ELR (cell line): Measurements from ENCODE around the gene NBPF19.
A peak's percentile ranks its signal among the peaks of the same experiment; 100 is the strongest.
"Not testable (repeated sequence)": the region's sequence is repeated elsewhere in the genome, so short reads cannot be mapped to it uniquely, and the experiment has no call there.

ENCODE experiments used
- DNase-seq: peaks from one replicate; pipeline ENCODE4 v3.0.0-alpha.2; 2015; ENCODE audit warnings: low read depth

Gene NBPF19, protein sequence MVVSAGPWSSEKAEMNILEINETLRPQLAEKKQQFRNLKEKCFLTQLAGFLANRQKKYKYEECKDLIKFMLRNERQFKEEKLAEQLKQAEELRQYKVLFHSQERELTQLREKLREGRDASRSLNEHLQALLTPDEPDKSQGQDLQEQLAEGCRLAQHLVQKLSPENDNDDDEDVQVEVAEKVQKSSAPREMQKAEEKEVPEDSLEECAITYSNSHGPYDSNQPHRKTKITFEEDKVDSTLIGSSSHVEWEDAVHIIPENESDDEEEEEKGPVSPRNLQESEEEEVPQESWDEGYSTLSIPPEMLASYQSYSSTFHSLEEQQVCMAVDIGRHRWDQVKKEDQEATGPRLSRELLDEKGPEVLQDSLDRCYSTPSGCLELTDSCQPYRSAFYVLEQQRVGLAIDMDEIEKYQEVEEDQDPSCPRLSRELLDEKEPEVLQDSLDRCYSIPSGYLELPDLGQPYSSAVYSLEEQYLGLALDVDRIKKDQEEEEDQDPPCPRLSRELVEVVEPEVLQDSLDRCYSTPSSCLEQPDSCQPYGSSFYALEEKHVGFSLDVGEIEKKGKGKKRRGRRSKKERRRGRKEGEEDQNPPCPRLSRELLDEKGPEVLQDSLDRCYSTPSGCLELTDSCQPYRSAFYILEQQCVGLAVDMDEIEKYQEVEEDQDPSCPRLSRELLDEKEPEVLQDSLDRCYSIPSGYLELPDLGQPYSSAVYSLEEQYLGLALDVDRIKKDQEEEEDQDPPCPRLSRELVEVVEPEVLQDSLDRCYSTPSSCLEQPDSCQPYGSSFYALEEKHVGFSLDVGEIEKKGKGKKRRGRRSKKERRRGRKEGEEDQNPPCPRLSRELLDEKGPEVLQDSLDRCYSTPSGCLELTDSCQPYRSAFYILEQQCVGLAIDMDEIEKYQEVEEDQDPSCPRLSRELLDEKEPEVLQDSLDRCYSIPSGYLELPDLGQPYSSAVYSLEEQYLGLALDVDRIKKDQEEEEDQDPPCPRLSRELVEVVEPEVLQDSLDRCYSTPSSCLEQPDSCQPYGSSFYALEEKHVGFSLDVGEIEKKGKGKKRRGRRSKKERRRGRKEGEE (N-terminal part only)

DNA sequence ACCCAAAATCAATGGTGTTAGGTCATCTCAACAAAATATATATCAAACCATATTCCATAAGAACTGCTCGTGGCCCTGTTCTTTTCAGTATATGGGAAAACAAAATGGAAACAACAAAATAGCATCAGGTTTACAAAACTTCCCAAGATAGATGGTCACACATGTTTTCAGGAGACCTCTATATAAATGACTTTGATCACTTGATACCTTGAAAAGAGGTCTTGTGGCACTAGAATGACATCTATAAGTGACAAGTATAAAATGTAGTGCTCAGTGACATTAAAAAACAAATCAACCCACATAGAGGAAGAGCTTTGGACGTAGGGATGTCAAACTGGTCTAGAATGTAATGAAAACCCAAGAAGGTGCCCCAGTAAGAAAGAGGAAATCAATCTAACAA lies at the start of gene NBPF19:
Gene NBPF19, plus strand, starts transcription at position 301 of the 400 bp plus-strand sequence. CDS start 888 bp downstream, outside the sequence.
- not testable (repeated sequence) for DNase-seq

DNA sequence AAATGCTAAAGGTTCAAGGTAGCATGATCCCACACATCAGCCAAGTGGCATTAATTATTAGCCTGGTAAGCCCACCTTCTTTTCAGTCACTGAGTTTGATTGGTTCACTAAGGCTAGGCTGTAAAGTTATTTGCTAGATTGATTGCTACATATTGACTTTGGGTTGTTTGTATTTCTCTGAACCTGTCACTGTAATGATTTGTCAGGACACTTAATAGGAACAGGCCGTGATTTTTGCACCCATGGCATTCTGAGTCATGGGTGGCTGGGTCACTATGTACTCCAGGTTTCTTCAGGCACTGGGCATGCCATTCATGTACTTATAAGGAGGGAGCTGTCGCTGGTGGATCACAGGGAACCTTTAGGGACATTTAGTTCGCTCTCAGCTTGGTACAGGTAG lies 46.5 kb upstream of the NBPF19 start:
- not testable (repeated sequence) for DNase-seq

DNA sequence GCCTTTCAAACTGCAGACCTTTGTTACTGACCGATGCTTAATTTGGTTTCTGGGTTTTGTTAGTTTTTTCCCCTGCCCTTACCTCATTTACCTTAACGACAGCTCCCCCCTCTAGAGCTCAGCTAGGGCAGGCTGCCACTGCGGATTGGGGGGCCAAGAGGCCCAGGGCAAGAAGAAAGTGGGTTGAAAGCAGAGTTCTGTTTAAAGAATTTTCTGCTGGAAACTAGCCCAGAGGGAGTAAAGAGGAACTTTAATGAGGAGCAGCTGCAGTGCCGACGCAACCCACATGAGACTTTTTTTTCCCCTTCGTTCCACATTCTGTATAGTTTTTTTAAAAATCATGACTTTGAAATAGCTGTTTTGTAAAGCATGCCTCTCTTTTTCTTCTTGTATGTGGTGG lies 29.4 kb upstream of the NBPF19 start:
- DNase-seq = not testable (repeated sequence)

DNA sequence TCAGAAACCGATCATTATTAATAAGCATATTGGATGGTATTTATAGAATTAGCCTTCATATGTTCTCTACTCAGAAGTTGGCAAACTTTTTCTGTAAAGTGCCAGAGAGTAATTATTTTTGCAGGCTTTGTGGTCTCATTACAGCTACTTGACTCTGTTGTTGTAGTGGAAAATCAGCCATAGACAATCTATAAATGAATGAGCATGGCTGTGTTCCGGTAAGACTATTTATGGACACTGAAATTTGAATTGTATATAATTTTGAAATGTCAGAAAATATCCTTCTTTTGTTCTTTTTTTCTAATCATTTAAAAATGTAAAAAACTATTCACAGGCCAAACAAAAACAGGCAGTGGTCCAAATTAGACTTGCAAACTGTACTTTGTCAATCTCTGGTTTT lies 22.6 kb upstream of the NBPF19 start:
- not testable (repeated sequence) for DNase-seq

DNA sequence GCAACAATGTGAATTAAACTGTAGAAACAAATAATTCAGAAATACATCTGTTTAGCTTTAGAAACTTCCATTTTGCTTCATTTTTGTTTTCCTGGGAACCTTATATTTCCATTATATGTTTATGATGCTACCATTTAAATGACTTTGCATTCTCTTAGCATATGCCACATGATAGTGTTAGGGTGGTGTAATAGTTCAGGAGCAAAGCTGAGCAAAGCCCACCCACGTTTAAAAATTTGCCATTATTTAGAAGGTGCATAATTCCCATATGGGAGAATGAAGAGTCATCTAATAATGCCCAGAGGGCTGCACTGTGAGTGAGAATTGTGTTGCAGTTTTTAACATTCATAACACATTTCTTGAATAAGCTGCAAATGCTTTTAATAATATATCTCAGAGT lies 22.2 kb upstream of the NBPF19 start:
- not testable (repeated sequence) for DNase-seq

DNA sequence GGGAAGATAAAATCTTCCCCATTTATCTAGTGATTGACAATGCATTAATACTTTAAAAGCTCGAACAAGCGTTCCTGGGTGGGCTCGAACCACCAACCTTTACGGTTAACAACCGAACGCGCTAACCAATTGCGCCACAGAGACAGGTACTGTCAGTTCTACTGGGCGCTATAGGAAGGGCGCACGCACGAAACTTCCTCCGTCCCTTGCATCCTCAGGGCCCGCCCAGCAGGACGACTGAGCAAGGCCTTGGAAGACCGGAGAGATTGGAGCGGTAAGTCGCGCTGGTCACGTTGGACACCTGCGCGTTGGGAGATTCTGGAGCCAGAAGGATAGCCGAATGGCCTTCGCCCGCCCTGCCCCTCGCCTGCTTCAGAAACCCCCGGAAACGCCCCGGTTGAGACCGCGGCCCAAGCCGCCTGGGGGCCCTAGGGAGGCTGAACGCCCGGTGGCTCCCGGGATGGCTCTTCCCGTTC lies 83.5 kb downstream of the NBPF19 start:
- peak; percentile 55 for DNase-seq

DNA sequence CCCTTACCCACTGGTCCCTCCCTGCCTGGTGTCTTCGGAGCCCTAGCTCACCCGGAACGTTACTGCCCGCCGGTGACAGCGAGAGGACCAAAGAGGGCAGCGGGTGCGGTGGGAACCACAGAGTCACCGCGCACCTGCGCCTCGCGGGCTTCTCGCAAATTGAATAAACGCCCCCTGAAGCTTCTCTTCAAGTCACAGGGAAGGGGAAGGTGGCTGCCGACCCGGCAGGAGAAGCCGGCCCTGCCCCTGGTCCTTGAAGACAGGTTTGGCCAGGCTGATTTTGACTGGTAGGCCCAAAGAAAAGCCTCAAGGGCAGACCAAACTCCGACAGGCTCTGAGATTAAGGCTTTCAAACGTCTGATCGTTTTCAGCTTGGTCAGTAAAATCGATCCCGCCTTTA lies 87.0 kb downstream of the NBPF19 start:
- DNase-seq = not testable (repeated sequence)

DNA sequence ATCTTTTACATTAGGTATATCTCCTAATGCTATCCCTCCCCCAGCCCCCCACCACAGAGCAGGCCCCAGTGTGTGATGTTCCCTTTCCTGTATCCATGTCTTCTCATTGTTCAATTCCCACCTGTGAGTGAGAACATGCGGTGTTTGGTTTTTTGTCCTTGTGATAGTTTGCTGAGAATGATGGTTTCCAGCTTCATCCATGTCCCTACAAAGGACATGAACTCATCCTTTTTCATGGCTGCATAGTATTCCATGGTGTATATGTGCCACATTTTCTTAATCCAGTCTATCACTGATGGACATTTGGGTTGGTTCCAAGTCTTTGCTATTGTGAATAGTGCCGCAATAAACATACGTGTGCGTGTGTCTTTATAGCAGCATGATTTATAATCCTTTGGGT lies 90.6 kb downstream of the NBPF19 start:
- DNase-seq = not testable (repeated sequence)

DNA sequence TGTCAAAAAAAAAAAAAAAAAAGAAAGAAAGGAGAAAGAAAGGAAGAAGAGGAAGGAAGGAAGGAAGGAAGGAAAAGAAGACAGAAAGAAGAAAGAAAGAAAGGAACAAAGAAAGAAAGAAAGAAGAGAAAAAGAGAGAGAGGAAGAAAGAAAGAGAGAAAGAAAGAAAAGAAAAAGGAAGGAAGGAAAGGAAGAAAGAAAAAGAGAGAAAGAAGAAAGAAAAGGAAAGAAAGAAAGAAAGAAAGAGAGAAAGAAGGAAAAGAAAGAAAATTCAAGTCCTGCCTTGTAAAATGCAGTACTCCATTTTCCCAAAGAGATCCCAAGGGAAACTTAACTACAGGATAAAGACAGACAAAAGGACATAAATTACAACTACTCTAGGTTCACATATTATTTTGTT lies 97.9 kb downstream of the NBPF19 start:
- not testable (repeated sequence) for DNase-seq

DNA sequence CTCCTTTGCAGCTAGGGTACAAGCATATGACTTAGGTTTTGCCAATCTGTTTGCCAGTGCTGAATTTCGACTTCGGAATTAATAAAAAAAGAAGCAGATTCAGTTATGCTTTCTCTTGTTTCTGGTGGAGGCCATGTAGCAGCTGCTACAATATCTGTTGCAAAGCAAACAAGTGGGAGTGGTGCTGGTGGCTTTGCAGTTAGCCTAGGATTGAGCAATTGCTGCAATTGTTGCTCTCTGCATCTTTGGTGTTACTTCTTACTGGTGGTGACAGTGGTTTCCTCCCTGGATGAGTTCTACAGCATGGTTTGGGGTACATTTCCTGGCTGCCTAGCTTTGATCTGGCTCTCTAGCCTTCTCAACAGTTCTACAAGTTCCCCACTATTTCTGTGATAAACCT lies 110.7 kb downstream of the NBPF19 start:
- not testable (repeated sequence) for DNase-seq
